BJ (cell line): ENCODE measurements around the gene PBX2. TPM values are rescaled to one million over a fixed set of nuclear protein-coding genes. Genes with fewer than 3 reads are reported as not detected.

Source experiments
- CTCF ChIA-PET: fragments of 350-600 bp; formaldehyde crosslinking; extraction: SDS; loops from one replicate; lab custom pipeline; 2021; ENCODE audit warnings: antibody characterized with exemption, inconsistent platforms; lab: Yijun Ruan, JAX
- POLR2A ChIA-PET: fragments of 300-600 bp; sonication (Branson Sonifier 250); formaldehyde crosslinking; extraction: SDS; loops from one replicate; lab custom pipeline; 2021; ENCODE audit warnings: antibody characterized with exemption; lab: Charles Lee
- DNase-seq: peaks from one replicate; pipeline ENCODE4 v3.0.0-alpha.2; 2011; ENCODE audit warnings: low read depth
- H3K27me3 ChIP-seq: 2 replicates; pipeline ENCODE4 v1.6.0; 2011; ENCODE audit warnings: low read length; ENCODE audit not compliant: control insufficient read depth, insufficient read depth
- H3K36me3 ChIP-seq: 2 replicates; pipeline ENCODE4 v1.5.1; 2011; ENCODE audit warnings: low read length; ENCODE audit not compliant: control insufficient read depth, insufficient read depth
- H3K4me3 ChIP-seq: 2 replicates; pipeline ENCODE4 v1.5.1; 2011; ENCODE audit warnings: low read depth, mild to moderate bottlenecking, control low read depth, low read length
- polyA plus RNA-seq: library from polyadenylated mRNA; depleted of rRNA; stranded (reverse); fragments of >200 nt; gene quantifications from 2 replicates; pipeline ENCODE4 v1.2.3, GENCODE V29; 2011
- TF ChIP-seq, protein P1 (sequence below): IDR thresholded peaks from 2 replicates; pipeline ENCODE4 v1.5.1; 2011; ENCODE audit warnings: low read depth, mild to moderate bottlenecking, control low read depth, inconsistent platforms, low read length, moderate library complexity; ENCODE audit not compliant: insufficient read depth

Gene PBX2
- polyA plus RNA-seq, 1 experiment: 73.5 TPM

DNA sequence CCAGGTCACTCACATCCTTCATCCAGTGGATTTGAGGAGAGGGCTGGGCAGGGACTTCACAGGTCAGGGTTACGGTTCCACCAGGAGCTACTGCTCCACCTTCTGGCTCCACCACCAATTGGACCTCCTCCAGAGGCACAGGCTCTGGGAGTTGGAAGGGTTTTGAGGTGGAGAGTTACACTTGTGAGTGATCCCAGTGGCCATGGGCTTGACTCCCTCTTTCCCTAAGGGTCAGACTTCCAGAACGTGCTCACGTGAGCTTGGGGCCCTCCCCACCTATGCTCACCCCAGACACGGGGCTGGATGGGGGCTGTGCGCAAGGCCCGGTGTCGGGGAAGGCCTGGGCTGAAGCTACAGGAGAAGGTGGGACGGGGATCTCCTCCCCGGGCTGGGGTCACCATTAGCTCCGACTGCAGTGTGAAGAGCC is 7.4 kb downstream of the PBX2 start:
- TF ChIP-seq, protein P1, sequence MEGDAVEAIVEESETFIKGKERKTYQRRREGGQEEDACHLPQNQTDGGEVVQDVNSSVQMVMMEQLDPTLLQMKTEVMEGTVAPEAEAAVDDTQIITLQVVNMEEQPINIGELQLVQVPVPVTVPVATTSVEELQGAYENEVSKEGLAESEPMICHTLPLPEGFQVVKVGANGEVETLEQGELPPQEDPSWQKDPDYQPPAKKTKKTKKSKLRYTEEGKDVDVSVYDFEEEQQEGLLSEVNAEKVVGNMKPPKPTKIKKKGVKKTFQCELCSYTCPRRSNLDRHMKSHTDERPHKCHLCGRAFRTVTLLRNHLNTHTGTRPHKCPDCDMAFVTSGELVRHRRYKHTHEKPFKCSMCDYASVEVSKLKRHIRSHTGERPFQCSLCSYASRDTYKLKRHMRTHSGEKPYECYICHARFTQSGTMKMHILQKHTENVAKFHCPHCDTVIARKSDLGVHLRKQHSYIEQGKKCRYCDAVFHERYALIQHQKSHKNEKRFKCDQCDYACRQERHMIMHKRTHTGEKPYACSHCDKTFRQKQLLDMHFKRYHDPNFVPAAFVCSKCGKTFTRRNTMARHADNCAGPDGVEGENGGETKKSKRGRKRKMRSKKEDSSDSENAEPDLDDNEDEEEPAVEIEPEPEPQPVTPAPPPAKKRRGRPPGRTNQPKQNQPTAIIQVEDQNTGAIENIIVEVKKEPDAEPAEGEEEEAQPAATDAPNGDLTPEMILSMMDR: no peak
- no peak for DNase-seq
- Histone ChIP-seq H3K4me3 (no peak overlapping the region), H3K36me3 (peaks cover 16% of the 10 kb centered on the region), H3K27me3 (no peaks in the 10 kb centered on the region)
- ChIA-PET POLR2A (no interaction called here), CTCF (no interaction called here)

DNA sequence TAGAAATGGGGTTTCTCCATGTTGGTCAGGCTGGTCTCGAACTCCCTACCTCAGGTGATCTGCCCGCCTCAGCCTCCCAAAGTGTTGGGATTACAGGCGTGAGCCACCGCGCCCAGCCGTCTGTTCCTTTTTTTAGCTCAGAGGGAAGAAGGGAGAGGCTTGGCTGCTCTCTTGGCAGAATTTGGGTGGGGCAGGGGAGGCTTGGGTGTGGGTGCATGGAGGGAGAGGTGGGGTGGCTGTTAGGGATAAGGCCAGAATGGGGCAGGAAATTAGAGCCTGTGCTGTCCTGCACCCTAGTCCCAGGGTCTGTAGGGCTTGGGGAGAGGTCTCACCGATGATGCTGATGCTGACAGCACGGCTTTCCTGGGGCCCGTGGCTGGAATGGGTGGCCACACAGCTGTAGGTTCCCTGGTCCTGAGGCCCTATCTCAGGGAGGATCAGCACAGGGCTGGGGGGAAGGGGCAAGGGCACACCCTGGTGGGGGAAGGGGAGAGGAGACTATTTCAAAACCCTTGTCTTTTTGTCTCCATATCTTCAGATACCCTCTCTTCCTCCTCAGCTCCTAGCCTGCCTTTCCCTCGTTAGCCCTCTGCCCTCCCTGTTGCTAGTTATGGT is 8.0 kb downstream of the PBX2 start:
- POLR2A ChIA-PET: interaction anchor here (0.5 kb wide), 1 partner anchor 1567 kb away, joined by 3 read pairs; no protein-coding TSS in a partner anchor
- H3K27me3 ChIP-seq: no peaks in the 10 kb centered on the region

GRCh38 chr6:32181148-32181702 is 8.8 kb downstream of the PBX2 start:
- ChIA-PET POLR2A (no interaction called here), CTCF (no interaction called here)

More for the DNA sequence above, 8.0 kb downstream of the PBX2 start:
- DNase-seq: no peak
- H3K4me3 ChIP-seq: no peak overlapping the region
- CTCF ChIA-PET: no interaction called here
- TF ChIP-seq, protein P1: no peak
- H3K36me3 ChIP-seq: peaks cover 15% of the 10 kb centered on the region

DNA sequence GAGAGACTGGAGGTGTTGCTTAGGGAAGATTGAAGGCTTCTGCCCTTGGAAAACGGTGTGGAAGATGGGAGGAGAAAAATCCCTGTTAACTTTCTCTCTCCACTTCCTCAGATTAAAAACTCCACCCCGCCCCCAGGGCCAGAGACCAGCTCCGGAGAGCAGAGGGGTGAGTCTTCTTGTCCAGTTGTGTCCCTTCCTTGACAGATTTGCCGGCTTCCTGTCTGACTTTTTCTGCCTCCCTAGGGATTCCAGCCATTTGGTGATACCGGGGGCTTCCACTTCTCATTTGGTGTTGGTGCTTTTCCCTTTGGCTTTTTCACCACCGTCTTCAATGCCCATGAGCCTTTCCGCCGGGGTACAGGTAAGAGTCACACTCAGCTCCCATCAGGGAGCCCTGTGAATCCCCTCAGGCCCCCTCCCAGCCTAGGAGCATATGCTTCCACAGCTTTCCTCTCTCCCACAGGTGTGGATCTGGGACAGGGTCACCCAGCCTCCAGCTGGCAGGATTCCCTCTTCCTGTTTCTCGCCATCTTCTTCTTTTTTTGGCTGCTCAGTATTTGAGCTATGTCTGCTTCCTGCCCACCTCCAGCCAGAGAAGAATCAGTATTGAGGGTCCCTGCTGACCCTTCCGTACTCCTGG is 10.1 kb downstream of the PBX2 start:
- POLR2A ChIA-PET: no interaction called here
- DNase-seq: no peak
- CTCF ChIA-PET: interaction anchor here (1.5 kb wide), 1 partner anchor 15 kb away, joined by 5 read pairs; no protein-coding TSS in a partner anchor

More at GRCh38 chr6:32181148-32181702, 8.8 kb downstream of the PBX2 start:
- H3K36me3 ChIP-seq: peaks cover 15% of the 10 kb centered on the region
- DNase-seq: no peak
- H3K4me3 ChIP-seq: no peak overlapping the region
- no peaks in the 10 kb centered on the region for H3K27me3 ChIP-seq
- TF ChIP-seq, protein P1: no peak

More for the DNA sequence above, 10.1 kb downstream of the PBX2 start:
- no peak overlapping the region for H3K4me3 ChIP-seq
- H3K36me3 ChIP-seq: peaks cover 15% of the 10 kb centered on the region
- TF ChIP-seq, protein P1: no peak
- no peaks in the 10 kb centered on the region for H3K27me3 ChIP-seq
